Esophagus muscularis mucosa (tissue), 3 donors: Measurements from ENCODE around the gene PREX1.

ENCODE experiments used
- CTCF ChIP-seq, 3 experiments: fragments of 200-600 bp in 2 of 3; fragments of 450-650 bp in 1 of 3; sonication (generic) in 2 of 3; IDR thresholded peaks; one replicate each; pipeline ENCODE4 v1.5.1; 2017 to 2019; ENCODE audit warnings: antibody characterized with exemption in 3 of 3, mild to moderate bottlenecking in 2 of 3, moderate library complexity in 1 of 3
- POLR2AphosphoS5 ChIP-seq, 2 donors: sonication (generic); formaldehyde crosslinking; IDR thresholded peaks; one replicate each; pipeline ENCODE4 v1.6.1; 2017; ENCODE audit warnings: antibody characterized with exemption in 2 of 2

- TF ChIP-seq CTCF (IDR thresholded peaks at IDR 0.05) (no peak), POLR2AphosphoS5 (IDR thresholded peaks at IDR 0.05) (no peak)
Observed at GRCh38 chr20:48678421-48678820, 149.4 kb downstream of the PREX1 start.
